ENCODE data around the gene FMNL2. TPM values are rescaled to one million over a fixed set of nuclear protein-coding genes. Genes with fewer than 3 reads are reported as not detected.

Gene FMNL2
- total and polyA plus RNA-seq, 2 of the 4 experiments (the other 2 are of a cell fraction) = 10.9 to 11.4 TPM

DNA sequence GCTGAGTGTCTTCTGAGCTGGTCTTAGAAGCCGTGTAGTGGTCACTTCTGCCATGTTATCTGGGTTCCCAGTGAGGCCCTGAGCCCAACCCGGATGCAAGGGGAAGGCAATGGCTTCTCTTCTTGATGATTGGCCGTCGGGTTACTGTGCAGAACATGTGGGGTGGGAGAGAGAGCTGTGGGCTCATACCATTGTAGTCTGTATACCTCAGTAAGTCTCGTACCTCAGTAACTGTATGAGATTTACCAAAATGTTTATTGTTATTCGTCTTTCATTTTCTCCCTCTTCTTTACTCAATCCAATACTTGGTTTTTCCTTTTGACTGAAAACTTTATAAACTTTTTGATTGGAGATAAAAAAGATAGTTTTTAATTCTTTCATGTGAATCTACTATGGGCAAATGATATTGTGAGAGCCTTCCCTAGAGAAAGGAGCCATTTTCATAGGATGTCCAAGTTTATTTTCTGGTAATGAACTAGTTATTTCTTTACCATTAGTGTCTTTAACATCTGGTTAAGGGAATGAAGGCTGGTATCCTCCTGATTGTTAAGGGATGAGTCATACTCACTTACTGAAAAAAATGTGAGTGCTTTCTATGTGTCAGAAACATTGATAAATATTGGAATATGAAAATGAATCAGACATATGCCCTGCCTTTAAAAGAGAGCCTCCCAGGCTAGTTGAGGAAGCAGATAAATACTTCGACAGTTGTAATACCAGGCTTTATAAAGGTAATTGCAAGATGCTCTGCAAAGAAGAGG, 252.4 kb downstream of the FMNL2 start:
- H2AK5ac ChIP-seq (ENCODE audit: low read depth, low read length) = peak overlapping the region; percentile 67; the same call in 1 of the 2 replicates
- DNase-seq (peak; percentile 74), ATAC-seq (ENCODE audit: low read depth) (peak; percentile 43)
- H3K23ac ChIP-seq (ENCODE audit: low read depth, low read length) = no peak overlapping the region
- H3K4me1 ChIP-seq (ENCODE audit: control insufficient read depth, insufficient read depth, low read length) = peaks cover 12% of the 10 kb centered on the region
- H3K4me2 ChIP-seq (ENCODE audit: low read depth, low read length) = no peak overlapping the region
- H3K4ac ChIP-seq (ENCODE audit: low read depth, low read length) = peak overlapping the region; percentile 48
- H3K27ac ChIP-seq (ENCODE audit: insufficient read depth, low read length) = no peak overlapping the region
- intact Hi-C loops (cut with micrococcal nuclease) (no loop called here), in situ Hi-C loops (cut with MboI; ENCODE audit: low sequenced_read_pairs) (no loop called here), dilution Hi-C loops (cut with HindIII; ENCODE audit: low sequenced_read_pairs, unreplicated experiment) (no loop called here)
- no peak overlapping the region for H3K9ac ChIP-seq (ENCODE audit: low read depth, low read length)
- H3K79me1 ChIP-seq (ENCODE audit: low read depth in 1 of 2, low read length in 2 of 2) = peaks cover 0 to 5% of the 10 kb centered on the region in 2 experiments; a peak in 1 of 4 replicates
- H3K9me1 ChIP-seq (ENCODE audit: insufficient read depth, low read length) = peaks cover 6% of the 10 kb centered on the region
- H3K4me3 ChIP-seq (ENCODE audit: insufficient read depth, low read depth, low read length) = no peak overlapping the region
- no peaks in the 10 kb centered on the region for H4K20me1 ChIP-seq (ENCODE audit: insufficient read depth, low read length)
- H2AFZ ChIP-seq (replicated peaks; ENCODE audit: low read length, poor library complexity) = no peak overlapping the region
- H3K36me3 ChIP-seq (ENCODE audit: control insufficient read depth, insufficient read depth, low read length) = no peaks in the 10 kb centered on the region
- no peak overlapping the region for H2BK5ac ChIP-seq (ENCODE audit: low read depth, low read length, poor library complexity, severe bottlenecking)
- no peaks in the 10 kb centered on the region for H3K9me3 ChIP-seq (ENCODE audit: control insufficient read depth, insufficient read depth, low read length)
- H3K27me3 ChIP-seq (ENCODE audit: control insufficient read depth, insufficient read depth, low read length) = no peaks in the 10 kb centered on the region
- 94% methylated on average over 2 of the region's 7 CpGs; no CpG with 5 or more reads in 1 of the 2 experiments for WGBS, 2 experiments (ENCODE audit: extremely low coverage in 2 of 2, insufficient read length in 1 of 2)
- TF ChIP-seq RFX5 (IDR thresholded peaks at IDR 0.05; ENCODE audit: low read depth, low read length) (no peak), RCOR1 (IDR thresholded peaks at IDR 0.05; ENCODE audit: insufficient replicate concordance, low read length) (no peak), CHD1 (IDR thresholded peaks at IDR 0.05; ENCODE audit: low read depth, low read length) (no peak), FOS (IDR thresholded peaks at IDR 0.05; ENCODE audit: low read depth, low read length) (peak; percentile 89), BHLHE40 (IDR thresholded peaks at IDR 0.05; ENCODE audit: low read depth, low read length) (peak; percentile 46; the same call in 1 of the 2 replicates)
- H3K56ac ChIP-seq (ENCODE audit: extremely low read depth, insufficient read depth, low read length) = no peak overlapping the region
- peak overlapping the region; percentile 1; the same call in 1 of the 2 replicates for H2BK20ac ChIP-seq (ENCODE audit: low read depth, low read length)
- BruUV-seq (replicated peaks) = no TSS peak
- peak overlapping the region; percentile 70 for H2AK9ac ChIP-seq (replicated peaks; ENCODE audit: low read depth, low read length, poor library complexity)
- ChIA-PET POLR2A (ENCODE audit: unreplicated experiment) (no interaction called here), CTCF (no interaction called here)
- peak overlapping the region; percentile 67; the same call in 1 of the 2 replicates for H3K18ac ChIP-seq (ENCODE audit: low read depth, low read length)
- peak overlapping the region; percentile 71; the same call in 1 of the 2 replicates for H4K5ac ChIP-seq (ENCODE audit: low read depth, low read length)
- H4K91ac ChIP-seq (ENCODE audit: insufficient read depth, low read depth, low read length) = peak overlapping the region; percentile 38; the same call in 1 of the 2 replicates
- H4K8ac ChIP-seq (ENCODE audit: low read depth in 2 of 2, low read length in 2 of 2) = no peak overlapping the region
- H2BK120ac ChIP-seq (ENCODE audit: low read depth, low read length) = peak overlapping the region; percentile 65
- no peak overlapping the region; the same call in 1 of the 2 replicates for H3K14ac ChIP-seq (replicated peaks; ENCODE audit: low read depth, low read length)
- H2BK15ac ChIP-seq (ENCODE audit: low read depth, low read length) = peak overlapping the region; percentile 40; the same call in 1 of the 3 replicates

Measured in IMR-90 (cell line).